NCI-H1417 treated with DMSO at 0.1 percent for 48 hours (cell line): ENCODE measurements around the gene KCNT2.
"Not testable (repeated sequence)": the region's sequence is repeated elsewhere in the genome, so short reads cannot be mapped to it uniquely, and the experiment has no call there.

Experiments used
- DNase-seq: peaks from one replicate; lab custom pipeline; 2025; lab: John Stamatoyannopoulos, UW

KCNT2 gene

DNA sequence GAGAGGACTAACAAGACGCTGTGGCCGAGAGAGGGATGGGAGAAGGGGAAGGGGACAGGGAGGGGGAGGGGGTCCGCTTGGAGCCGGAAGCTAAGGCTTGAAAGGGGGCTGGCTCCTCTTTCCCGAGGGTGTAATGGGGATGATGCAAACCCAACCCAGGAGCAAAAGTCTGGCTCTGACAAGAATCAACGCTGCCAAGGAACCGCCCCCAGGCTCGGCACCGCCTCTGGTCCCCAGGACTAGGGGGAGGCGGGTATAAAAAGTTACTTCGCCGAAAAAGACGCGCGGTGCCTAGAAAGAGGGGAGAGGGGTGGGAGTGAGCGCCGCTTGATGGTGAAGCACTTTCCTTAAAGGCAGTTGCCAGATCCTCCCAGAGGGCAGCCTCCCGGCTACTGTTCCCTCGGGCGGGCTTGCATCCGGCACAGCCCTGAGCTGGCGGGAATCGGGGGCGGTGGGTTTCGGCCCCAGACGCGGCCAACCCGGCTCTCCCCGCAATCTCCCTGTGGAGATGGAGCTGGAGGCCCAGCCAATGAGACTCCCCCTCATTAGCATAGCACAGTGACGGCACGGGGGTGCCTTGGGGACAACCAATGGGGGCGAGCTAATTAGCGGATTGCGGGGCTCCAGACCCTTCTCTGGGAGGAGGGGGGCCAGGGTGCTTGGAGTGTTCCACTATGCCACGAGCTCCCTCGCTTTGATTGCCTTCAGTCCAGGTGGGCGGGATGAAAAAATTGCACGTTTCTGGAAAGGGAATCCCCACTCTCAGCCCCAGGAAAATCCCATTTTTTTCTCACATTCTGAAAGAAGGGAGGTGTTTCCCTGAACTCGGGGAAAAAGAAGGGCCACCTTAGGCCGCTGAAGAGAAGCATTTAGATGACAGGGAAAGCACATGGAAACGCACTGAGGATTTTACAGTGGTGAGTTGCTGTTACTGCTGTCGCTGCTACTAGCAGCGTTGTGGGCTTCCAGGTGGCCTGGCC is at the start of gene KCNT2:
Gene KCNT2 (minus strand): TSS at position 51 of the 980 bp plus-strand sequence. CDS start 131 bp downstream, outside the sequence.
- peak; percentile 85 for DNase-seq

DNA sequence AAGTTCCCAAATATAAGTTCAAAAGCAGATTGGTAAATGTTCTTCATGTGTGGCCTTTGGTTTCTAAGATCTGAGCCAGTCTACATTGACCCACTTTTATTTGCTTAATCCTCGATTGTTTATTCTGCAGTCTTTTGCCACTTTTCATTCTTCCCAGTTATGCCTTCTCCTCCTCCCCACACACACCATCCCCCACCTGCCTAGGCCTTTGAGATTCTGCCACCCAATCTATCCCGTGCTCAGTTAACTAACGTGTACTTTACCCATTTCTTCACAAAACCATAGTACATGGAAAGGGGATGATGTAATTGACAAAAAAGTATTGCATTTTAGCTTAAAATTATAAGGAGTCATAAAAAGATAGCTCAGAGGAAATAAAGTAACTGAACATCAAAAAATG is 47.3 kb upstream of the KCNT2 start:
- no peak for DNase-seq

DNA sequence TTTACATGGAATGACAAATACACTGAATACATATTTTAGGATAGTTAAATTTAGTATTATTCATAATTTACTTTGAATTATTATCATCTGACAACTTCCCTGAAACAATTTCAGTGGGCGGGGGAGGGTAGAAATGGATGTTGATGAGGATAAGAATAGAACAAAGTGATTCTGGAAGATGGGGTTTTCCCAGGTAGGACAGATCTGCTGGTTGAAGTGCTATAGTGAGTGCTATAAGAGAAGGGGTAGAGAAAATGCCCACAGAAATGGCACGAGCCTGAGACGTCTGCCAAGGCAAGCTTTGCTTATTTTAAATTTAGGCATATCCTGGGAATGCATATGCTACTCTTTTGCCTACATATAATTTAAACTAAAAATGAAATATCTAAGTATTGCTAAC is 46.8 kb upstream of the KCNT2 start:
- no peak for DNase-seq

DNA sequence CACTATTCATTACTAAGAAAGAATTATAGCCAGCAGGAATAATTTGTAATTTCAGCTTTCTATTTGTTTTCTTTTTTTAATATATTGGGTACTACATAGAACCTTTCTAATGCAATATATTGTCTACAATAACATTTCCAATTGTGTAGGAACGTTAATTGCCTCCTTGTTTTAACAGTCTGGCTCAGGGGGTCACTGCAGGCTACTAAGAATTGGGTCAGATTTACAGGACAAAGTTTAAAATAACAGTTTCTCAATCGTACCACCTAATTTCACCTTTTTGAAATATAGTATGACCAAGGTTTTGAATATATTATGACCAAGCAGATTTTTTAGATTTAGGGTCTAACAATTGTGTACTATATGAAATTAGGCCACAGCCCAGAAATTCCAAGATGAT is 46.0 kb upstream of the KCNT2 start:
- DNase-seq, result no peak

DNA sequence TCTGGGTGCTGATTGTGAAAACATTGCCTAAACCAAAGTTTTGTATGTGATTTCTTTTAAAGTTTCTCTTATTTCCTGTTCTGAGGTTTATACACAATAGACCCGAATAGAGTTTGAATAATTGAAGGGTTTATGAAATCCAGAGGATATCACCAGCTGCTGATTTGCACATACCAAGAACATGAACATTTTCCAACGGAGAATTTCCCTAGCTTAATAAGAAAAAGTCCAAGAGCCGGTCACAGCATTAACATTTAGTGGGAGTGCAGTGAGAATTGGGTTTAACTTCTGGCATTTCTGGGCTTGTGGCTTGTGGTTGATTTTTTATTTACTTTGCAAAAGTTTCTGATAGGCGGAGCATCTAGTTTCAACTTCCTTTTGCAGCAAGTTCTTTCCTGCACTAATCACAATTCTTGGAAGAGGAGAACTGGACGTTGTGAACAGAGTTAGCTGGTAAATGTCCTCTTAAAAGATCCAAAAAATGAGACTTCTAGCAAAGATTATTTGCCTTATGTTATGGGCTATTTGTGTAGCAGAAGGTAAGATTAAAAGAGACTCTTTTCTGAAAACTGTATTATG is 43.5 kb upstream of the KCNT2 start, which contains the start of gene CFH:
Gene CFH (plus strand): TSS at position 407 of the 579 bp plus-strand sequence. CDS start 75 bp downstream, at position 482.
- no peak for DNase-seq

DNA sequence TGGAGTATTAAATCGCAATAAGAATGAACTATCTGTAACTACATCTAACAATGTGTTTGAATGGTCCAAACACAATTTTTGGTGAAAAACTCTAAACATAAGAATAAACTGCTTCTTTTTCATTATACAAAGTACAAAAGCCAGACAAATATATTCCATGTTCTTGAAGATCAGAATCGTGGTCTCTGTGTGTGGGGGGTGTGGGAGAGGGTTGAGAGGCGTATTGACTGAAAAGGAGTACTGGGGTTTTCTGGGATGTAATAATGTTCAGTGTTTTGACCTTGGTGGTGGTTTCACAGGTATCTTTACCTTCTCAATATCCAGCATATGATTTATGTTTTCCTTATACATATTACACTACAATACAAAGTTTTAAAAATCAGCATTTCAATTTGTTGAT is 42.8 kb upstream of the KCNT2 start:
- no peak for DNase-seq

DNA sequence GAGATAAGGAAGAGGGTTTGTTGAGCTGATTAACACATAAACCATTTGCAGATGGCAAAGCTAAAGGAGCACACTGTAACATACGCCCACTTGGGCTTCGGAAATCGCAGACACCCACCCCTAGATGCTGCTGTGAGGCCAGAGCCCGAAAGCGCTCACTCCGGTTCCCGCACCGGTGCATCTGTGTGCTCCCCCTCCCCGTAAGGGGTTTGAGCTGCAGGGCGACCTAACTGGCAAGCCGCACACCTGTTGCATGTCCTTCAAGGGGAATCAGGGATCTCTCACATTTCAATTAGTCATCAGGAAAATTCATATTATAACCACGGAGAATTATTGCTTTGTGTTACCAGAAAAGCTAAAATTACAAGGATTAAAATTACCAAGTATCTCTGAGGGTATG is 42.2 kb upstream of the KCNT2 start:
- DNase-seq, result no peak

DNA sequence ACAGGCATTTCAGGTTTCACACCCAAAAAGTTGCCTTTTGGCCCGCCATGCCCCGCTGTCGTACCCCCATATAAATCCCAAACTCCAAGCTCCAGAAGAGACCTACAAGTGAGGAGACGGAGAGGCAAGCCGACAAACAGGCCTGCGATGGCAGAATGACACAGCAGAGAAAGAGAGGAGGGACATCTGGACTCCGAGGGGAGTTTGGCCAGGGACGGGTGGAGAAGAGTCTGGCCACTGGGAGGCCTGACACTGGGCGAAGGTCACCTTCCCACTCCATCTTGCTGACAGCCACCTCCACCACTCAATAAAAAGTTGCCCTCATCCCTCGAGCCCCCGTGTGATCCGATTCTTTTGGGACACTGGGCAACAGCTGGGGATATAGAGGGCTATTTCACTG is 41.8 kb upstream of the KCNT2 start:
- no peak for DNase-seq

DNA sequence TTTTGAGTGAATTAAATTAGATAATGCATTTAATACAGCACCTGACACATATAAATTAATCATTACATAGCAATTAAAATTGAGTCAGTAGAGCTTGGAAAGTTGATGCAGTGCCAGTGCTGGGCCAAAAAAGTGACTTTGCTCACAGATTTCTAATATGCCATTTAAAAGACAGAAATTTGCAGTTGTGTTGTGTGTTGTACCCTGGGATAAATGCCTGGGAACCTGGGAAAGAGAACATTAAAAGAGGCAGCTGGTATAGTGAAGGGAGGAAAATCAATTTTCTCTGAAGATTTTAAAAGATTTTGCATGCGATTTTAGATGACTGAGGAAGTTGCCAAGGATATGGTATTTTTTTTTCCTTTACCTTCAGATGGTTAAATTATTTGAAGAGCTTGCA is 32.7 kb upstream of the KCNT2 start:
- DNase-seq, result no peak

DNA sequence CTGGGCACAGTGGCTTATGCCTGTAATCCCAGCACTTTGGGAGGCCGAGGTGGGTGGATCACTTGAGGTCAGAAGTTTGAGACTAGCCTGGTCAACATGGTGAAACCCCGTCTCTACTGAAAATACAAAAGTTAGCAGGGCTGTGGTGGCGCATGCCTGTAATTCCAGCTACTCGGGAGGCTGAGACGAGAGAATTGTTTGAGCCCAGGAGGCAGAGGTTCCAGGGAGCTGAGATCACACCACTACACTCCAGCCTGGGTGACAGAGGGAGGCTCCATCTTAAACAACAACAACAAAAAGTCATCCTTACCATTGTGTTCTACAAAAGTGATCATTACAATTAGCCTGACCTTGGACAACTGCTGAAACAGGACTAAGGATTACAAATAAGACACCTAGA is 31.1 kb upstream of the KCNT2 start:
- not testable (repeated sequence) for DNase-seq

DNA sequence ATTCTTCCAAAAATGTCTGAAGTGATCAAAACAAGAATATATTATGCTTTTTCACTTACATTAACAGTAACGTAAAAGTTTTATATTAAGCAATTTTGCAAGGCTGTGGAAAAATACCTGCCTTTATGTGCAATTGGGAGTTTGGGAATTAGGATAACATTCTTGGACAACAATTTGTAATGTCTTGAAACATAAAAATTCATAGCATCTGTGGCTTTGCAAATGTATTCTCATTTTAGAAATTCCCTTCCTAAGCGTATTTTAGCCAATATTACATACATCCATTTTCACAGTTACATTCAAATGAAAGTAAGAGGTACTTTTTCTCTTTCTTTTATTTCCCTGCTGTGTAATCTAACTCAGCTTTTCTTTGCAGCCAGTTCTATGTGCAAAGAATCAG is 30.2 kb upstream of the KCNT2 start:
- no peak for DNase-seq

DNA sequence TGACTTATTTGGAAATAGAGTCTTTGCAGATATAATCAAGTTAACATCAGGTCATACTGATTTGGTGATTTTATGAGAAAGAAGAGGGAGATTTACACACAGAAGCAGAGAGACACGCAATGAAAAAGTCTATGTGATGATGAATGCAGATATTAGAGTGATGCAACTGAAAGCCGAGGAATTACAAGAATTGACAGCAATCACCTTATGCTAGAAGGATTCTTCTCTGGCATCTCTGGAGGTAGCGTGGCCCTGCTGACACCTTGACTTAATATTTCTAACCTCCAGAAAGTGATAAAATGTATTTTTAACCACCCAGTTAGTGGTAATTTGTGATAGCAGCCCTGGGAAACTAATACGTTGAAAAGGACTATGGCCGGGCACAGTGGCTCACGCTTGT is 29.4 kb upstream of the KCNT2 start:
- DNase-seq, result no peak

DNA sequence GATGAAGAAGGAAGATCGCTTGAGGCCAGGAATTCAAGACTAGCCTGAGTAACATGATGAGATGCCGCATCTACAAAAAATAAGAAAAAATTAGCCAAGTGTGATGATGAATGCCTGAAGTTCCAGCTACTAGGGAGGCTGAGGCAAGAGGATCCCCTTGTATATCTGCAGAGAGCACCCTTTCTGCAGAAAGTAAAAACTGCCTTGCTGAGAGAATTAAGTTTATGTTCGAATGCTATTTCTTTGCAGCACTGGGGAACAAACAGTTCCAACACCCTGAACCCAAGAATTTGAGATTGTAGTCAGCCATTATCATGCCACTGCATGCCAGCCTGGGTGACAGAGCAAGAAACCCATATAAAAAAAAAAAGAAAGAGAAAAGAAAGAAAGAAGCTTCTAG is 20.6 kb upstream of the KCNT2 start:
- no peak for DNase-seq

DNA sequence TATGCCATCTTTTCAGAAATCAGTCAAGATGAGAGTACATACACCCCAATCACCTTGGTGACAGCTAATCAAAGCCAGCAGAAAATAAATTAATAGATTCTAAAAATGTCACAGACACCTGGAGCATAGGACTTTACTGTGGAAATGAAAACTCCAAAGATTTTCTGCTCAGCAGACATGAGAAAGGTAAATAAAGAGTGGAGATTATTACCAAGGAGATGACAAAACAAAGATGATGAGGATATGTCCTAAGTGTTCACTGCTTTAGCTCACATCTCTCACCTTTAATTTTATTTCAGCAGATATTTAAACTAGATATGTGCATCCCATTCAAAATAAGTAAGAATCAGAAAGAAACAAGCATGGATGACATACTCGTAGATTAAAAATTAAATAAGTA is 14.8 kb upstream of the KCNT2 start:
- DNase-seq, result no peak

DNA sequence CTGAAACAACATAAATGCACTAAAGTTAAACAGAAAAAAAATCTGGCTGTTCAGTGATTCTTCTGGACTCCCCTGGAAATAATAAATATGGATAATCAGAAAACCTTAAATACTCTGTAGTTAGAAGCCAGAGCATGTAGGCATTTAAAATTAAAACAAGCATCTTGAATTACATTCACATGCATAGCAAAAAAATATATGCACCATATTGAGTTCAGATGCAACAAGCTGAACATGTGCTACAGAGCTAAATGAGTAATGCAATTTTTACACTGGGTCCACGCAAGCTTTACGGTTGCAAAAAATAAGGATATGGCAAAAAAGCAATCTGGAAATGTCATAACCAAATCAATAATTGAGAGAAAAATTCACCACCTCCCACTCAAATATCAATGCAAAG is 11.5 kb upstream of the KCNT2 start:
- DNase-seq, result no peak

DNA sequence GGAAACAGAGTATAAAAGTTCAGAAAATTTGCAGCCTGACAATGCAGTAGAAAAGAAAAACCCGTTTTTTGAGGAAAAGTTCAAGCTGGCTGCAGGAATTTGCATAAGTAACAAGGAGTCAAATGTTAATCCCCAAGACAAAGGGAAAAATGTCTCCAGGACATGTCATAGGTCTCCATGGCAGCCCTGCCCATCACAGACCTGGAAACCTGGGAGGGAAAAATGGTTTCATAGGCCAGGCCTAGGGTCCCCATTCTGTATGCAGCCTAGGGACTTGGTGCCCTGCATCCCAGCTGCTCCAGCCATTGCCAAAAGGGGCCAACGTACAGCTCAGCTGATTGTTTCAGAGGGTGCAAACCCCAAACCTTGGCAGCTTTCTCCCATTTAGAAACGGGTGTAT is 3.6 kb upstream of the KCNT2 start:
- DNase-seq, result no peak

DNA sequence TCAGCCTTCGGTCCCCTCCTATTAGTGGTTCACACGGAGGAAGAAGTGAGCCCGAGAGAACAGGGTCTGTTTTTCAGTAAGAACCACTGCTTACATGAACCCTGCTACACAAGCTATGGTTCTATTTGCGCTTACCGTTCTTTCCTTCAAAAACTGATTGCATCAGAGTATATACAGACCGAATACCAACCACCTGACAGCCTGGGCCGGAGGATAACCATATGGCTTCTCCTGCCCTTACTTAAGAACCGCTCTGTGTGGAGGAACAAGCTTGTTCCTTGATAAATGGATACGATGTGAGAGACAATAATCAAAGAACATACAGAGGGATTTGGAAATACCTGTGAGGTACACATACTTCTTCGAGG is 1.1 kb upstream of the KCNT2 start:
- no peak for DNase-seq

DNA sequence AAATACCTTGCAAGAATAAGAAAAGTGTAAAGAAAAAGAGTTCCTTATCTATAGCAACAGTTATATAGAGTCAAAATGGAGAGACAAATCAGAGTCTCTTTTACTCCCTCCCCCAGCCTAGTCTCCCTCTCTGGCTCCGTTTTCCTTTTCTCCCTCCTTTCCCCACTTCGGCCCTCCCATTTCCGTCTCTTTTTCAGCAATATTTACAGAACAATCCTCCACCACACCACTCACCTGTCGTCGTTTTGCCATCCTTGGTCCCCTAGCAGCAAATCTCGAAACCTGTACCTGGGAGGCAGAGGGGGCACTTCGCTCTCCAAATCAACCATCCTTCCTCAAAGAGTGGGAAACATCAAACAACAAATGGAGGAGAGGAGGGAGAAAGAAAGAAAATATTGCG is 259 bp downstream of the KCNT2 start:
- DNase-seq, result peak; percentile 35

DNA sequence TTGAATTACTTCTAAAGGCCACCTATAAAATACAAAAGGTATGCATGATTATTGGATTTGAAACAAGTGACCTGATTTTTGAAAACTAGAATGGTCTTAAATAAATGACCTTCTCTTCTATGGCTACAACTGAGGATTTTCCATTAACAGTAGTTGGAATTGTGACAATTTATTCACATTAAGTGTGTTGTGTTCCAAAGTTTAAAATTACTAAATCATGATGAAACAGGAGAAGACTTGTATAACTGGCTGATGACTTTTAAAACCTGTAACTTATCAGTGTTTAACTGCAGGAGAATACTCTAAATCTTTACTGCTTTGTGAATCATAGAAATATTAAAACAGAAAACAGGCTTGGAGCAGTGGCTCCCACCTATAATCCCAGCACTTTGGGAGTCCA is 4.6 kb downstream of the KCNT2 start:
- no peak for DNase-seq

DNA sequence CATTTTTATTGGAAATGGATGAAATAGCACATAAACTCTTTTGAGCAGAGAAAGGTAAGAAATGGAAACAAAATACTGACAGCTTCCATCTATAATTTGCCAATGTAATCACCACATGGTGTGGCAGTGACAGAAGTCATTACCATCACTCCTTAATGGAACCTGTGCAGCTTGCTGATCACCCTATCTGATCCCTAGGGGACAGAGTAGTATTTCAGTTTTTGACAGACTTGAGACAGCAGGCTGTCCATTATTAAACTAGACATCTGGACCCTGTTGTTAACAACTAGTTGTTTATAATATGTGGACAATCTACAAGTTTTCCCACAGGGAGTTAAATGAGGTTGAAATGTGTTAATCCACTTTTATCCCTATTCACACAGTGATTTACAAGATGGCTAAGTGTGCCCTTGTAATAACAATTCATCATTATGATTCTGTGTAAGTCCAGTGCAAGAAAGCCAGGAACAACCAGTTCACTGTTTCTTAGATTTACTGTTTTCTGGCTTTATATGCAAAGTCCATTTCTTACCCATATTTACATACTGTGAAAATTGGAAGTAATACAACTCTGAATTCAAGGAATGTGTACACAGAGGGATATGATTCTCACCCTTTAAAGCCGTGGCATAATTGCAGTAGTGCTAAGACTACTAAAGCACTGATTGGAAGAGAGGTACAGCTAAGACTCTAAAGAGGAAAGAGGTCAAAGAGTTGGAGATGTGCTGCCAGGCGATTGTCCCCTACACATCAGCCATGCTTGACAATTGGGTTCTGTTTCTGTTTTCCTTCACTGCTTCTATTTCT is 9.1 kb downstream of the KCNT2 start:
- no peak for DNase-seq

DNA sequence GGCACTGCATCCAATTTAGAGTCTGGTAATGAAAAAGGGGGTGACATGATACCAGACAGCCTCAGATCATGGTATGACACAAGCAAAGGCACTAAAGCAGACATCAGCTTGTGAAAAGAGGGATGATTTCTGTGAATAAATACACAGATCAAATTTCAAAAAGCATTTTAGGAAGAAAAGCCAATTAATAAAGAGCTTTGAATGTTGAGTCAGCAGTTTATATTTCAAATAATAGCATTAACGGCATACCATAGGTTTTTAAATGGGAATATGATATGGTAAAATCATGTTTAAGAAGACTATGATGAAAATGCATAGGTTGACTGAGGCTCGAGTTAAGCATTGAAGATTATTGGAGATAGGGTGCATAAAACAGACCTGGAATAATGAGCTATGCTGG is 13.5 kb downstream of the KCNT2 start:
- DNase-seq, result no peak

DNA sequence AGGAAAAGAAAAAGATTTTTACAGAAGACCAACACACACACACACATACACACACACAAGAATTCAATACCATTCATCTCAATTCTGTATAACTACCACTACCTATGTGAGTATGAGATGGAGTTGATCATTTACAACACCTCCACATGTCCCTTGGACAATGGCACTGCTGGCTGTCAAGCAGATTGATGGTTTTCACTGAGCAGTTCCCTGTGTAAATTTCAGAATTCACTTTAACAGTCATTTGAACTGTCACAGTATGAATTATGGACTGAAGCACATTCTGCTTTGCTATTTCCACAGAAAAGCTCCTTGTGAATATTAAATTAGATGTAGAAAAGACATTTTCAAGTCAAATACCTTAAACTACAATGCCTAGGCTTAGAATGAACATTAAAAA is 14.3 kb downstream of the KCNT2 start:
- DNase-seq, result peak; percentile 42

DNA sequence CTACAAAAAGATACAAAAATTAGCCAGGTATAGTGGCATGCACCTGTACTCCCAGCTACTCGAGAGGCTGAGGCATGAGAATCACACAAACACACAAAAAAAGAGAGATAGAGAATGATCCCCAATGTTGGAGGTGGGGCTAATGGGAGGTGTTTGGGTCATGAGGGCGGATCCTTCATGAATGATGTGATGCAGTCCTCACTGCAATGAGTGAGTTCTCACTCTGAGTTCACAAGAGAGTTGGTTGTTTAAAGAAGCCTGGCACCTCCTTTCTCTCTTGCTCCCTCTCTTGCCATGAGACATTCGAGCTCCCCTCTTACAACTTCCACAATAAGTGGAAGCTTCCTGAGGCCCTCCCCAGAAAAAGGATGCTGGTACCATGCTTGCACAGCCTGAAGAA is 17.3 kb downstream of the KCNT2 start:
- DNase-seq, result no peak
